HFFc6 (cell line): ENCODE measurements around the gene RPS6KB2. TPM values are rescaled to one million over a fixed set of nuclear protein-coding genes. Genes with fewer than 3 reads are reported as not detected.

Experiments used
- DNase-seq: peaks from one replicate; pipeline ENCODE4 v3.0.0-alpha.2; 2018
- H3K27ac Mint-ChIP-seq: 2 replicates; pipeline ENCODE4 v1.8.0; 2020; ENCODE audit warnings: mild to moderate bottlenecking, mixed read lengths
- H3K27me3 Mint-ChIP-seq: 2 replicates; pipeline ENCODE4 v1.8.0; 2021; ENCODE audit warnings: mild to moderate bottlenecking, moderate library complexity, mixed read lengths; ENCODE audit not compliant: insufficient read depth
- H3K36me3 Mint-ChIP-seq: 2 replicates; pipeline ENCODE4 v1.8.0; 2021; ENCODE audit warnings: low read depth, mixed read lengths
- H3K4me1 Mint-ChIP-seq: 2 replicates; pipeline ENCODE4 v1.8.0; 2020; ENCODE audit warnings: low read depth, mixed read lengths
- H3K4me3 Mint-ChIP-seq: 2 replicates; pipeline ENCODE4 v1.8.0; 2020; ENCODE audit warnings: mild to moderate bottlenecking, moderate library complexity, mixed read lengths
- H3K9me3 Mint-ChIP-seq: 2 replicates; pipeline ENCODE4 v1.8.0; 2020; ENCODE audit warnings: mild to moderate bottlenecking, mixed read lengths
- total RNA-seq, 6 experiments: library from RNA; stranded (reverse); fragmentation: NEBNext Ultra II Directional; extraction: Animal tissue kit (Norgen Biotek cat#: 25700); gene quantifications; 2 replicates in 1 of 6; 3 replicates in 5 of 6; pipeline ENCODE4 v1.2.3, GENCODE V29; 2021
- TF ChIP-seq, protein P1 (sequence below): fragments of 200-600 bp; sonication (generic); IDR thresholded peaks from 2 replicates; pipeline ENCODE4 v1.5.0; 2021; ENCODE audit warnings: antibody characterized with exemption, mild to moderate bottlenecking

The RPS6KB2 gene
- total RNA-seq, 6 experiments from 2014 or later, result 51.5 to 58.4 (median 55.8) TPM

DNA sequence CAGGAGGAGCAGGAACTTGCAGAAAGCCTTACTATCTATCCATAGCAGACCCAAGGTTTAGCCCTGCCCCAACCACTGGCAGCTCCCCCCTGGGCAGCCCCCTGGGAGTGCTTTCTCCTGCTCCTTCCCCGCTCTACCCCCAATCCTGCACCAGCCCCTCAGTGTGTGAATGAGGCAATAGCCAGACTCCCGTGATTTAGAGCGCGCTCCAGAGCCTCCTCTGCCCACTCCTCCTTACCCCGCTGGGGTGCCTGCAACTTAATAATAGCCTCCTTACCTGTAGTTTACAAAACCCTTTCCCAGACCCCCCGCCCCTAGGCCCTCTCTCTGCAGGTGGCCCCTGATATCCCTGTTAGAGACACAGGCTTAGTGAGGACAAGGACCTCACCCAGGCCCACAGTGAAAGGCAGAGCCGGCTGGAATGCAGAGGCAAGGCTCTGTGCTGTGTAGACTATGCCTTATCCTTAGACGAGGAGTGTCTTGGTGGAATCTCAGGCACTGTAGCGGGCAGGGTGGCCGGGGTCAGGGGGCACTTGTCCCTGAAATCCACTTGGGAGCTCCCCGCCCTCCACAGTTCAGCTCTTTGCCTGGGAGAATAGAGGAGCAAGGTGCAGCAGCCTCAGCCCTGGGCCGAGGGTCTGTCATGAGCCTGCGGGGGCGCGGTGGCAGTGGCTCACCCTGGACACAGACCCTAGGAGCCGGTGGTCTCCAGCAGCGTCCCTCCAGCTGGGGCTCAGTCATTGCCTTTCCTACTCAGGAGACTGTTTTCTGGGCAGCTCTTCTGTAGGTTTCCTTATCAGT, 17.1 kb upstream of the RPS6KB2 start:
- DNase-seq, result no peak
- H3K36me3 Mint-ChIP-seq, result no peaks in the 10 kb centered on the region
- no peaks in the 10 kb centered on the region for H3K9me3 Mint-ChIP-seq
- TF ChIP-seq, protein P1, sequence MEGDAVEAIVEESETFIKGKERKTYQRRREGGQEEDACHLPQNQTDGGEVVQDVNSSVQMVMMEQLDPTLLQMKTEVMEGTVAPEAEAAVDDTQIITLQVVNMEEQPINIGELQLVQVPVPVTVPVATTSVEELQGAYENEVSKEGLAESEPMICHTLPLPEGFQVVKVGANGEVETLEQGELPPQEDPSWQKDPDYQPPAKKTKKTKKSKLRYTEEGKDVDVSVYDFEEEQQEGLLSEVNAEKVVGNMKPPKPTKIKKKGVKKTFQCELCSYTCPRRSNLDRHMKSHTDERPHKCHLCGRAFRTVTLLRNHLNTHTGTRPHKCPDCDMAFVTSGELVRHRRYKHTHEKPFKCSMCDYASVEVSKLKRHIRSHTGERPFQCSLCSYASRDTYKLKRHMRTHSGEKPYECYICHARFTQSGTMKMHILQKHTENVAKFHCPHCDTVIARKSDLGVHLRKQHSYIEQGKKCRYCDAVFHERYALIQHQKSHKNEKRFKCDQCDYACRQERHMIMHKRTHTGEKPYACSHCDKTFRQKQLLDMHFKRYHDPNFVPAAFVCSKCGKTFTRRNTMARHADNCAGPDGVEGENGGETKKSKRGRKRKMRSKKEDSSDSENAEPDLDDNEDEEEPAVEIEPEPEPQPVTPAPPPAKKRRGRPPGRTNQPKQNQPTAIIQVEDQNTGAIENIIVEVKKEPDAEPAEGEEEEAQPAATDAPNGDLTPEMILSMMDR, result no peak
- no peaks in the 10 kb centered on the region for H3K4me1 Mint-ChIP-seq
- no peak overlapping the region for H3K4me3 Mint-ChIP-seq
- peaks cover 32% of the 10 kb centered on the region for H3K27me3 Mint-ChIP-seq
- H3K27ac Mint-ChIP-seq, result no peak overlapping the region

DNA sequence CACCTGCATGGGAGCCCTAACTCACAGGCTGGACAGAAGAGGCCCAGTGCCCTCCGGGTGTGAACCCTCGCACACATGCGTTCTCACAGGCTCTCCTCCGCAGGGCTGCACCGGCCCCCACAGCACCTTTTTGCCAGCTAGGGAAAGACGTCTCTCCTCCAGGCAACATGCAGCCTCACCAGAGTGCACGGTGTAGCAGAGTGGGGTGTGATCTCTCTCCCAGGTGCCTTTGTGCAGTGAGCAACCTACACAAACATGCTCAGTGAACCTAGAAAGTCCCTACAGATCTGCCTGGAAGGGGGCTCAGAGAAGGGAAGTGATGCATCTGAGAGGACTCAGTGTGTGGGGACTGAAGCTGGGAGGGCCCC, 16.5 kb upstream of the RPS6KB2 start:
- Mint-ChIP-seq H3K27ac (no peak overlapping the region), H3K27me3 (peaks cover 32% of the 10 kb centered on the region), H3K4me3 (no peak overlapping the region), H3K4me1 (no peaks in the 10 kb centered on the region), H3K36me3 (no peaks in the 10 kb centered on the region), H3K9me3 (no peaks in the 10 kb centered on the region)
- no peak for DNase-seq
- TF ChIP-seq, protein P1, result no peak

DNA sequence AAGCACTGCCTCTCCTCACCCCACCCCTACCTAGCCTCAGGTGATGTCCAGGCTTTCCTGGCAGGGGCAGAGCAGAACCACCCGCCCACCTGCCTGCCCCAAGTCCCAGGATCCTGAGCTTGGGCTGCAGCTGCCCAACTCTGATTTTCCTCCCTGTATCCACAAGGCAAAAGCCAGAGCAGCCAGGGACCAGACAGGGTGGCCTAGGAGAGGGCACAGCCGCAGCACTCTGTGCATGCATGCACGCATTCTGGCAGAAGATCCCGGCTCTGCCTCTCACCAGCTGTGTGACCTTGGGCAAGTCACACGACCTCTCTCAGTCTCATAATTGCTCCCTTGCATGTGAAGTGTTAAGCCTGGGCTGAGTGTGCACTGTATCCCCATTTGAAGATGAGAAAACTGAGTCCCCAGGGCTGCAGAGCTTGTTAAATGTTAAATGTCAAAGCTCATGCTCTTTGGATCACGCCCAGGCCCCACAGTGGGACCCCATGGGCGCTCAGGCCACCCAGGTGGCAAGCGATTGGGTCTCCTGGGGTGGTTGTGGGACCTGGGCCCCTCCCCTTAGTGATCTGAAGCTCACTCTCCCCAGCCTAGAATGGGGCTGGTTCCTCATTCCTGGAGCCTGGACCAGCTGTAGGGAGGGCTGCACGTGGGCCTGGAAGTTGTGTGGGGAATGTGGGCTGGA, 15.7 kb upstream of the RPS6KB2 start:
- Mint-ChIP-seq H3K9me3 (no peaks in the 10 kb centered on the region), H3K4me3 (no peak overlapping the region), H3K36me3 (no peaks in the 10 kb centered on the region), H3K4me1 (no peaks in the 10 kb centered on the region), H3K27ac (no peak overlapping the region), H3K27me3 (peaks cover 26% of the 10 kb centered on the region)
- DNase-seq, result no peak
- TF ChIP-seq, protein P1, result no peak

DNA sequence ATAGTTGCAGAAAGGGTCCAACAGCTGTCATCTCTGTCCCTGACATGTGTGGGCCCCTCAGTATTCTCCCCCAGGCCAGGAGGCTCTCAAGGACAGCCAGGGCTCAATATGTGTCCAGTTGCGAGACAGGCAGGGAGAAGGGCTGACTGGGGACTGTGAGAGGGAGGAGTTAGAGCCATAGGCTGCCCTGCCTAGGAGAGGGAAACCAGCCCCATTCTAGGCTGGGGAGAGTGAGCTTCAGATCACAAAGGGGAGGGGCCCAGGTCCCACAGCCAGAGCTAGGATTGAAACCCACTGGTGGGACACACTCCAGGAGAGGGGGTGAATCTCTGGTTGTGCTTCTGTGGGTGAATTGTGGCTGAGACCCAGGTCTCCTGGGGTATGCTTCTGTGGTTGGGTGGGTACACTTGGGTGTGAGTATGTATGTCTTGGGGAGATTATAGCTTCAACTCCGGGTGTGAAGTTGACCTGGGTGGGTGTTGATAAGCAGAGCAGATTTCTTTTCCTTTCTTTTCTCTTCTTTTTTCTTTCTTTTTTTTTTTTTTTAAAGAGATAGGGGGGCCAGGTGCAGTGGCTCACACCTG, 14.9 kb upstream of the RPS6KB2 start:
- Mint-ChIP-seq H3K27ac (no peak overlapping the region), H3K9me3 (no peaks in the 10 kb centered on the region), H3K36me3 (no peaks in the 10 kb centered on the region), H3K4me3 (no peak overlapping the region), H3K27me3 (peaks cover 23% of the 10 kb centered on the region), H3K4me1 (no peaks in the 10 kb centered on the region)
- TF ChIP-seq, protein P1, result no peak
- DNase-seq, result no peak

GRCh38 chr11:67415501-67416304, 12.6 kb upstream of the RPS6KB2 start, which contains the start of gene CARNS1:
CARNS1 (plus strand) TSS chr11:67415678; CDS start chr11:67416200, 522 bp downstream.
- Mint-ChIP-seq H3K9me3 (no peaks in the 10 kb centered on the region), H3K27ac (no peak within 1 kb of the TSS), H3K27me3 (peaks cover 19% of the 10 kb centered on the region)

More at GRCh38 chr11:67415501-67416304, 12.6 kb upstream of the RPS6KB2 start, which contains the start of gene CARNS1:
- H3K36me3 Mint-ChIP-seq, result no peaks in the 10 kb centered on the region
- H3K4me1 Mint-ChIP-seq, result no peaks in the 10 kb centered on the region
- DNase-seq, result no peak
- TF ChIP-seq, protein P1, result no peak
- H3K4me3 Mint-ChIP-seq, result no peak within 1 kb of the TSS
